AG04449 (cell line): ENCODE measurements around the gene CST4.
"Not testable (repeated sequence)": the region's sequence is repeated elsewhere in the genome, so short reads cannot be mapped to it uniquely, and the experiment has no call there.

Experiments
- CTCF ChIA-PET: fragments of 350-600 bp; formaldehyde crosslinking; extraction: SDS; loops from one replicate; lab custom pipeline; 2021; ENCODE audit warnings: antibody characterized with exemption; lab: Yijun Ruan, JAX
- POLR2A ChIA-PET: fragments of 400-600, 350-600 bp; formaldehyde crosslinking; extraction: SDS; loops from one replicate; lab custom pipeline; 2020; ENCODE audit warnings: antibody characterized with exemption, inconsistent platforms; lab: Yijun Ruan, JAX
- DNase-seq: peaks from one replicate; pipeline ENCODE4 v3.0.0-alpha.2; 2010; ENCODE audit warnings: low read depth, low spot score
- H3K4me3 ChIP-seq: 2 replicates; pipeline ENCODE4 v1.5.1; 2011; ENCODE audit warnings: low read depth, mild to moderate bottlenecking, control low read depth, low read length
- TF ChIP-seq, protein P1 (sequence below): IDR thresholded peaks from one replicate; pipeline ENCODE4 v1.5.1; 2011; ENCODE audit warnings: mild to moderate bottlenecking, moderate library complexity, low read length, control low read depth, inconsistent platforms; ENCODE audit not compliant: insufficient read depth; ENCODE audit errors: missing control alignments

CST4 gene

GRCh38 chr20:23636908-23637281, 51.9 kb downstream of the CST4 start:
- TF ChIP-seq, protein P1, sequence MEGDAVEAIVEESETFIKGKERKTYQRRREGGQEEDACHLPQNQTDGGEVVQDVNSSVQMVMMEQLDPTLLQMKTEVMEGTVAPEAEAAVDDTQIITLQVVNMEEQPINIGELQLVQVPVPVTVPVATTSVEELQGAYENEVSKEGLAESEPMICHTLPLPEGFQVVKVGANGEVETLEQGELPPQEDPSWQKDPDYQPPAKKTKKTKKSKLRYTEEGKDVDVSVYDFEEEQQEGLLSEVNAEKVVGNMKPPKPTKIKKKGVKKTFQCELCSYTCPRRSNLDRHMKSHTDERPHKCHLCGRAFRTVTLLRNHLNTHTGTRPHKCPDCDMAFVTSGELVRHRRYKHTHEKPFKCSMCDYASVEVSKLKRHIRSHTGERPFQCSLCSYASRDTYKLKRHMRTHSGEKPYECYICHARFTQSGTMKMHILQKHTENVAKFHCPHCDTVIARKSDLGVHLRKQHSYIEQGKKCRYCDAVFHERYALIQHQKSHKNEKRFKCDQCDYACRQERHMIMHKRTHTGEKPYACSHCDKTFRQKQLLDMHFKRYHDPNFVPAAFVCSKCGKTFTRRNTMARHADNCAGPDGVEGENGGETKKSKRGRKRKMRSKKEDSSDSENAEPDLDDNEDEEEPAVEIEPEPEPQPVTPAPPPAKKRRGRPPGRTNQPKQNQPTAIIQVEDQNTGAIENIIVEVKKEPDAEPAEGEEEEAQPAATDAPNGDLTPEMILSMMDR = no peak
- no peak for DNase-seq
- CTCF ChIA-PET = interaction anchor here (1.4 kb wide), 1 partner anchor 195 kb away, joined by 8 read pairs; no protein-coding TSS in a partner anchor
- peak overlapping the region; percentile 80 for H3K4me3 ChIP-seq
- POLR2A ChIA-PET = interaction anchor here (1.0 to 1.7 kb wide), 2 partner anchors 14 to 287 kb away, joined by 4 to 11 read pairs; no protein-coding TSS in a partner anchor

DNA sequence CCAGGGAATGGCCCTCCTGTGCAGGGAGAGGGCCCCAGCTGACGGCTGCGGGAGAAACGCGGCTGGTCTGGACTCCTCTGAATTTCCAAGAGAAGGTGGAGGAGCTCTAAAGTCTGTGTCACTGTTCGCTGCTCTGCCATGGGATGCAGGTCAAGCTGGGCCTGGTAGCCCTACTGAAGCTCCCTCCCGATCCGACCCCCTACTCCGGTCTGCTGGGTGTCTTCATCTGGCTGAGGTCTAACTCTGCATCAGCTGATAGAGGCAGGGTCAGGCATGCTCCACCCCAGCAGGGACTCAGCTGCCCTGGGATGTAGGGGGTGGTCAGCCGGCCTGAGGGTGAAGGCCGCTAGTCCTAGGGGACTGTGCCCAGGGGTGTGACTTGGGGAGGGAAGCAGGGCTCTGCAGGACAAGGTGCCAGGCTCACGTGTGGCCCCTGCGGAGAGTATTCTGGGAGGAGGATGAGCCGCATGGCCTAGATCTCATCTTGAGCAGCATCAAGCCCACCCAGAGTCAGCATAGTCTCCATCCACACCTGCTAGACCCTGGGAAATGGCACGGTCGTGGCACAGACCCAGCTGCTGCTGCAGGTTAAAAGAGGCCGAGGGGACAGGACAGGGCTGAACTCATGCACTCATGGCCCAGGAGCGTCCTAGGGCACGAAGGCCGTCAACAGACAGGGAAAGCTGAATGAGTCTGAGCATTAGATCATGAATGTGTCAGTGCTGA, 52.5 kb downstream of the CST4 start:
- ChIA-PET POLR2A (interaction anchor here (1.0 to 1.7 kb wide), 2 partner anchors 14 to 286 kb away, joined by 4 to 11 read pairs; no protein-coding TSS in a partner anchor), CTCF (interaction anchor here (1.4 kb wide), 1 partner anchor 194 kb away, joined by 8 read pairs; no protein-coding TSS in a partner anchor)
- peak overlapping the region; percentile 80 for H3K4me3 ChIP-seq
- TF ChIP-seq, protein P1 = no peak
- no peak for DNase-seq

GRCh38 chr20:23635768-23636090, 53.1 kb downstream of the CST4 start:
- POLR2A ChIA-PET, H3K4me3 ChIP-seq, DNase-seq: not testable (repeated sequence)
- CTCF ChIA-PET = interaction anchor here (1.0 kb wide), 1 partner anchor 13 kb away, joined by 3 read pairs; no protein-coding TSS in a partner anchor
